Sigmoid colon (tissue), 7 donors: ENCODE measurements around the gene LSM12. TPM values are rescaled to one million over a fixed set of nuclear protein-coding genes. Genes with fewer than 3 reads are reported as not detected.

Experiments
- DNase-seq: peaks from one replicate; pipeline ENCODE4 v3.0.0-alpha.2; 2019
- H3K27ac ChIP-seq, 4 donors: fragments of 200-600 bp; sonication (generic); one replicate each; pipeline ENCODE4 v1.5.1; 2016 to 2019; ENCODE audit warnings: mild to moderate bottlenecking in 1 of 4
- H3K27me3 ChIP-seq, 3 donors: fragments of 200-600 bp; sonication (generic); one replicate each; pipeline ENCODE4 v1.5.1; 2019; ENCODE audit warnings: mild to moderate bottlenecking in 1 of 3
- H3K36me3 ChIP-seq, 4 donors: fragments of 200-600 bp; sonication (generic); one replicate each; pipeline ENCODE4 v1.5.1; 2016 to 2019
- H3K4me1 ChIP-seq, 4 donors: fragments of 200-600 bp; sonication (generic); one replicate each; pipeline ENCODE4 v1.5.1; 2017 to 2019
- H3K4me3 ChIP-seq, 4 donors: fragments of 200-600 bp; sonication (generic); one replicate each; pipeline ENCODE4 v1.5.1; 2017 to 2019; ENCODE audit warnings: mild to moderate bottlenecking in 2 of 4, moderate library complexity in 1 of 4
- H3K9me3 ChIP-seq, 4 donors: fragments of 200-600 bp in 3 of 4; sonication (generic) in 3 of 4; one replicate each; pipeline versions ENCODE4 v1.5.1 to v1.6.1; 2013 to 2019
- EP300 ChIP-seq, 4 donors: sonication (generic); formaldehyde crosslinking; IDR thresholded peaks; one replicate each; pipeline ENCODE4 v1.6.1; 2017; ENCODE audit warnings: antibody characterized with exemption in 4 of 4
- POLR2A ChIP-seq, 2 donors: fragments of 450-650 bp; IDR thresholded peaks; one replicate each; pipeline ENCODE4 v1.6.1; 2016; ENCODE audit warnings: antibody characterized with exemption in 2 of 2, mild to moderate bottlenecking in 2 of 2, moderate library complexity in 2 of 2
- POLR2AphosphoS5 ChIP-seq, 4 donors: sonication (generic); formaldehyde crosslinking; IDR thresholded peaks; one replicate each; pipeline ENCODE4 v1.6.1; 2017; ENCODE audit warnings: antibody characterized with exemption in 4 of 4
- WGBS, 2 donors: extraction: QIAGEN DNeasy Blood & Tissue Kit; methylation state at CpG; one replicate each; pipeline ENCODE4 v1.1.7; 2013; 5-methylcytosine and 5-hydroxymethylcytosine counted together
- intact Hi-C: fragments of 100-400 bp; cut with DNase I; formaldehyde crosslinking; loops from one replicate; pipeline ENCODE4 v1.15.1; 2023
- polyA plus RNA-seq, 3 donors: library from polyadenylated mRNA; stranded (reverse); fragments of 200-250 nt; gene quantifications; one replicate each; pipeline ENCODE4 v1.2.3, GENCODE V29; 2013
- total RNA-seq, 4 donors: library from RNA; depleted of rRNA; stranded (reverse); fragments of >200 nt; gene quantifications; one replicate each; pipeline ENCODE4 v1.1.0, GENCODE V29; 2016
- TF ChIP-seq, protein P1 (sequence below), 4 experiments: fragments of 450-650 bp in 3 of 4; fragments of 200-600 bp in 1 of 4; IDR thresholded peaks; one replicate each; pipeline ENCODE4 v1.5.1; 2016 to 2019; ENCODE audit warnings: antibody characterized with exemption in 4 of 4, mild to moderate bottlenecking in 3 of 4, moderate library complexity in 2 of 4
- donor health status: healthy with polysubstance abuse.
- donor health status: Bipolar disorder and iron deficiency.
- donor health status: healthy.

The LSM12 gene
- total and polyA plus RNA-seq, 7 donors: 28.8 to 46.9 (median 37.9) TPM

DNA sequence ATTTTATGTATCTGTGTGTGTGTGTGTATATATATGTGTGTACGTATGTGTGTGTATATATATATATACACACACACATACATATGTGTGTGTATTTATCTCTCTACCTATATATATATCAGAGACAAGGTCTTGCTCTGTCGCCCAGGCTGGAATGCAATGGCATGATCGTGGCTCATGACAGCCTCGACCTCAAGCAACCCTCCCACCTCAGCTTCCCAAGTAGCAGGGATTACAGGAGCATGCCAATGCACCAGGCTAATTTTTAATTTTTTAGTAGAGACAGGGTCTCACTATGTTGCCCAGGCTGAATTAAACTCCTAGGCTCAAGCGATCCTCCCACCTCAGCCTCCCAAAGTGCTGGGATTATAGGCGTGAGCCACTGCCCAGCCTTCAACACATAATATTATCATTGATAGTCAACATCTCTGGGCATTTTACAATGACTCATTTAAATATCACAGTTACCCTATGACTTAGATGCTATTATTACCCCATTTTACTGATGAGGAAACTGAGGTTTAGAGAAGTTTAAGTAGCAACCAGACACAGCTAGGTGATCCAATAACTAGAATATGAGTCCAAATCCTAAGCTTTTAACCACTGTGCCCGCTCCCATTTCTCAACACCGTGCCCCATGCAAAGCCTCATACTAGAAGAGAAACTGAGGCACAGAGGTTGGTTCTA is 28.4 kb upstream of the LSM12 start:
- no peak for TF ChIP-seq EP300 (IDR thresholded peaks at IDR 0.05)
- DNase-seq: no peak
- Histone ChIP-seq H3K27ac (peak overlapping the region; percentile 80 to 85 (median 82)), H3K9me3 (no peaks in the 10 kb centered on the region), H3K4me1 (peaks cover 0 to 45% (median 35%) of the 10 kb centered on the region in 4 donors), H3K4me3 (no peak overlapping the region), H3K36me3 (peaks cover 24 to 41% (median 28%) of the 10 kb centered on the region in 4 donors), H3K27me3 (no peaks in the 10 kb centered on the region)
- WGBS, 2 donors: 82 to 89% methylated on average over 8 of the region's 8 CpGs
- intact Hi-C loops: no loop called here

DNA sequence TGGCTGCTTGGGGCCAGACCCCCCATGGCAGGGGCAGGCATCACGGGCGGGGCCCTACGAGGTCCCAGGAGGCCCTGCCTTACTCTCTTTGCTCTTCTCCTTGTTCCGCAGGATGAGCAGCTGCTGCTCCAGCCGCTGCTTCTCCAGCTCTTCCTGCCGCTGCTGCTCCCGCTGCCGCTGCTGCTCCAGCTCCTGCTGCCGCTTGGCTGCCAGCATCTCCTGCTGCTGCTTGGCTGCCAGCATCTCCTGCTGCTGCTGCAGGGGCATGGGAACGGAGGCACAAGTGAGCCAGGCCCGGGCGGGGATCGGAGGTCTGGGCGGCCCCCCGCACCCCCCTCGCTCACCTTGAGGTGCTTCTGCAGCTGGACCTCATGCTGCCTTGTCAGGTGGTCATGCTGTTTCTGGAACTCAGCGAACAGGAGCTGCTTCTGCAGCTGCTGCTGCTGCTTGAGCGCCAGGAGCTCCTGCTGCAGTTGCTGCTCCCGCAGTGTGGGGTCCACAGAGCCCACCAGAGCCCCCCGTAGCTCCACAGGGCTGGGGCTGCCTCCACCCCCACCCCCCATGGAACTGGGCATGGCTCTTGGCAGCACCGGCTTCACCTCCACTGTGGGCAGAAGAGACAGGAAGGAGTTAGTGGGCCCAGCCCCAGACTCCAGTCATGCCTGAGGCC is 26.9 kb upstream of the LSM12 start:
- Histone ChIP-seq H3K36me3 (peaks cover 26 to 52% (median 31%) of the 10 kb centered on the region in 4 donors), H3K9me3 (no peaks in the 10 kb centered on the region)
- intact Hi-C loops: no loop called here

DNA sequence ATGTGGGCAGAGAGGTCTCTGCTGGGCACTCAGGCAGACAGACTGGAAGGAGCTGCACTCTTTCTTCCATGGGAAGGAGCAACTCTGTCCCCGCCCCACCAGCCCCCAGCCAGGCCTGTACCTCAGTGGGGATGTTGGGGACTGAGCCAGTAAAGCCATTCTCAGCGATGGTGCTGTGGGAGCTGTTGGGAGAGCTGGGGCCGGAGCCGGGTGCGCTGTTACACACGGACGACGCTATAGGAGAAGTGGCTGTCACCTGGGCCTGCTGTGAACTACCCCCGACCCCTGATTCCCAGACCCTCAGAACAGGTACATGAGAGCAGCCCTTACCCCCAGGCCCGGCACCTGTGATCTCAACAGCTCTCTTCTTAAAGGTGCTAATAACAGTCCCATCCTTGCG is 25.6 kb upstream of the LSM12 start:
- peaks cover 27 to 61% (median 37%) of the 10 kb centered on the region in 4 donors for H3K36me3 ChIP-seq
- H3K4me3 ChIP-seq: no peak overlapping the region
- no peaks in the 10 kb centered on the region for H3K27me3 ChIP-seq
- H3K4me1 ChIP-seq: peaks cover 0 to 30% (median 28%) of the 10 kb centered on the region in 4 donors
- no peak overlapping the region for H3K27ac ChIP-seq
- 96 to 97% methylated on average over 11 of the region's 11 CpGs for WGBS, 2 donors
- no peak for DNase-seq
- H3K9me3 ChIP-seq: no peaks in the 10 kb centered on the region
- TF ChIP-seq POLR2AphosphoS5 (IDR thresholded peaks at IDR 0.05) (no peak), POLR2A (IDR thresholded peaks at IDR 0.05) (no peak), EP300 (IDR thresholded peaks at IDR 0.05) (no peak)
- intact Hi-C loops: no loop called here

More for the DNA sequence above, 26.9 kb upstream of the LSM12 start:
- no peak for DNase-seq
- no peak overlapping the region for H3K4me3 ChIP-seq
- H3K4me1 ChIP-seq: peaks cover 0 to 37% (median 35%) of the 10 kb centered on the region in 4 donors
- H3K27me3 ChIP-seq: no peaks in the 10 kb centered on the region
- WGBS, 2 donors: 92 to 94% methylated on average over 21 of the region's 21 CpGs
- no peak overlapping the region for H3K27ac ChIP-seq
- TF ChIP-seq POLR2AphosphoS5 (IDR thresholded peaks at IDR 0.05) (no peak), POLR2A (IDR thresholded peaks at IDR 0.05) (no peak), EP300 (IDR thresholded peaks at IDR 0.05) (no peak)
- TF ChIP-seq, protein P1, sequence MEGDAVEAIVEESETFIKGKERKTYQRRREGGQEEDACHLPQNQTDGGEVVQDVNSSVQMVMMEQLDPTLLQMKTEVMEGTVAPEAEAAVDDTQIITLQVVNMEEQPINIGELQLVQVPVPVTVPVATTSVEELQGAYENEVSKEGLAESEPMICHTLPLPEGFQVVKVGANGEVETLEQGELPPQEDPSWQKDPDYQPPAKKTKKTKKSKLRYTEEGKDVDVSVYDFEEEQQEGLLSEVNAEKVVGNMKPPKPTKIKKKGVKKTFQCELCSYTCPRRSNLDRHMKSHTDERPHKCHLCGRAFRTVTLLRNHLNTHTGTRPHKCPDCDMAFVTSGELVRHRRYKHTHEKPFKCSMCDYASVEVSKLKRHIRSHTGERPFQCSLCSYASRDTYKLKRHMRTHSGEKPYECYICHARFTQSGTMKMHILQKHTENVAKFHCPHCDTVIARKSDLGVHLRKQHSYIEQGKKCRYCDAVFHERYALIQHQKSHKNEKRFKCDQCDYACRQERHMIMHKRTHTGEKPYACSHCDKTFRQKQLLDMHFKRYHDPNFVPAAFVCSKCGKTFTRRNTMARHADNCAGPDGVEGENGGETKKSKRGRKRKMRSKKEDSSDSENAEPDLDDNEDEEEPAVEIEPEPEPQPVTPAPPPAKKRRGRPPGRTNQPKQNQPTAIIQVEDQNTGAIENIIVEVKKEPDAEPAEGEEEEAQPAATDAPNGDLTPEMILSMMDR (IDR thresholded peaks at IDR 0.05): no peak

DNA sequence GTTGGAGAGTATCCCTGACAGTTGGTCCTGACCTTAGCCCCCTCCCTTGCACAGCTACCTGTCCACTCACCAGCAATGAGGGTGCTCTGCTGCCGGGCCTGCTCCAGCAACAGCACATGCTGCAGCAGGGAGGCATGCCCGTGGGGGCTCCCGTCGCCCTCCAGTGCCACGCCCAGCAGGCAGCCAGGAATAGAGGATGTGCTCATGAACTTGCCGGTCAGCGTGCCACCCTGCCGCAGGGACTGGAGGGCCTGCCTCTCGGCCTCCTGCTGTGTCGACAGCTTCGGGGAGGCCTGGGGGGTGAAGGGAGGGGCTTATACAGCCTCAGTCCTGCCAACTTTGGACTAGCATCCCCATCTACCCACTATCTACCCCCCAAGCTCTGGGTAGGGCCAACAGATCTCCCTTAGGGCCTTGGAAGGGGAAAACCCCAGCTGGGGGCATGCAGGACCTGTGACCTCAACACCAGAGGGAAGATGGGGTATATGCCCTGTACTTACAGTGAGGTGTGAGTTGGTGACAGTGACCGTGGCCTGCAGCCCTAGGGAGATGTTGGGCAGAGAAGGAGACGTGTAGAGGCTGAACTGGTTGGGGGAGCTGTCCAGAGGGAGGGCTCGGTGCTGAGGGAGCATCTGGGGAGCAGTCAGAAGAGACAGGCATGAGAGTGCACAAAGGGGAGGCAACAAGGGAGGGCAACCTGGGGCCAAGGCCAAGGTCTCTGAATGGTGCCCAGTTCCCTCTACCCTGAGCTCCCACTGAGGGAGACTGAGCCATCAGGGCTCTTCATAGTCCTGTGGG is 24.9 kb upstream of the LSM12 start:
- no peak overlapping the region for H3K4me3 ChIP-seq
- no peak for DNase-seq
- no peaks in the 10 kb centered on the region for H3K27me3 ChIP-seq
- peaks cover 28 to 62% (median 37%) of the 10 kb centered on the region in 4 donors for H3K36me3 ChIP-seq
- peaks cover 0 to 30% (median 29%) of the 10 kb centered on the region in 4 donors for H3K4me1 ChIP-seq
- 93 to 94% methylated on average over 14 of the region's 14 CpGs for WGBS, 2 donors
- H3K27ac ChIP-seq: no peak overlapping the region
- no peaks in the 10 kb centered on the region for H3K9me3 ChIP-seq
- intact Hi-C loops: no loop called here
- TF ChIP-seq EP300 (IDR thresholded peaks at IDR 0.05) (no peak), POLR2A (IDR thresholded peaks at IDR 0.05) (no peak), POLR2AphosphoS5 (IDR thresholded peaks at IDR 0.05) (no peak)
- TF ChIP-seq, protein P1 (IDR thresholded peaks at IDR 0.05): no peak

DNA sequence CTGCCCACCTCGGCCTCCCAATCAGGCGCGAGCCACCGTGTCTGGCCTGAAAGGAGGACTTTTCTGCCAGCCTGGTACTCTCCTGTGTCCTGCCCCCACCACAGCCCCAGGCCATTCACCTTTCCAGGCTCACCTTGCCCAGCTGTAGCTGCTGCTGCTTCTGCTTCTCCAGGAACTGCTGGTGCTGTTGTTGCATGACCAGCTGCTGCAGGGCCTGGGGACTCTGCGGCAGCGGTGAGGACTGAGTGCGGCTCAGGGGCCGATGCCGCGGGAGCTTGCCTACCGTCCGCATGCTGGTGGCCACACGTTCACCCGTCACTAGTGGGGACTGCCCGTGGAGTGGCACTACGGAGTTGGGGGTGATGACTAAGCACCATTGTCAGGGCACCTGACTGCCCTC is 21.8 kb upstream of the LSM12 start:
- DNase-seq: no peak
- no peaks in the 10 kb centered on the region for H3K9me3 ChIP-seq
- no peak overlapping the region for H3K4me3 ChIP-seq
- TF ChIP-seq EP300 (IDR thresholded peaks at IDR 0.05): no peak
- TF ChIP-seq, protein P1 (IDR thresholded peaks at IDR 0.05): no peak
- TF ChIP-seq POLR2A (IDR thresholded peaks at IDR 0.05): no peak
- no peak overlapping the region for H3K27ac ChIP-seq
- intact Hi-C loops: no loop called here
- H3K36me3 ChIP-seq: peaks cover 45 to 85% (median 51%) of the 10 kb centered on the region in 4 donors
- 95% methylated on average over 16 of the region's 16 CpGs for WGBS, 2 donors
- no peaks in the 10 kb centered on the region for H3K27me3 ChIP-seq
- H3K4me1 ChIP-seq: peaks cover 0 to 19% (median 15%) of the 10 kb centered on the region in 4 donors
